Measurements from ENCODE around the gene ZNF652.

The ZNF652 gene

GRCh38 chr17:49404906-49405305 is 42.9 kb upstream of the ZNF652 start:
- TF ChIP-seq CTCF (IDR thresholded peaks at IDR 0.05; ENCODE audit: unreplicated experiment in 3 of 3), result no peak
- H3K9me3 Mint-ChIP-seq, result no peaks in the 10 kb centered on the region

GRCh38 chr17:49404361-49404760 is 42.3 kb upstream of the ZNF652 start:
- TF ChIP-seq CTCF (IDR thresholded peaks at IDR 0.05; ENCODE audit: unreplicated experiment in 3 of 3), result no peak
- H3K27me3 Mint-ChIP-seq (ENCODE audit: low read depth), result no peaks in the 10 kb centered on the region
- H3K4me1 Mint-ChIP-seq, result peaks cover 65% of the 10 kb centered on the region
- H3K27ac Mint-ChIP-seq, result peak overlapping the region in 1 of 3 experiments; percentile 66
- H3K4me3 Mint-ChIP-seq, result no peak overlapping the region
- H3K9me3 Mint-ChIP-seq, result no peaks in the 10 kb centered on the region
- peaks cover 59% of the 10 kb centered on the region for H3K36me3 Mint-ChIP-seq (ENCODE audit: low read depth)

More at GRCh38 chr17:49404906-49405305, 42.9 kb upstream of the ZNF652 start:
- Mint-ChIP-seq H3K27me3 (ENCODE audit: low read depth) (no peaks in the 10 kb centered on the region), H3K4me1 (peaks cover 61% of the 10 kb centered on the region), H3K4me3 (no peak overlapping the region), H3K27ac (peak overlapping the region in 1 of 3 experiments; percentile 60), H3K36me3 (ENCODE audit: low read depth) (peaks cover 59% of the 10 kb centered on the region)

- no peak for TF ChIP-seq CTCF (IDR thresholded peaks at IDR 0.05; ENCODE audit: unreplicated experiment in 3 of 3)
- no peaks in the 10 kb centered on the region for H3K27me3 Mint-ChIP-seq (ENCODE audit: low read depth)
- H3K9me3 Mint-ChIP-seq, result no peaks in the 10 kb centered on the region
- H3K36me3 Mint-ChIP-seq (ENCODE audit: low read depth), result peaks cover 52% of the 10 kb centered on the region
- peaks cover 65% of the 10 kb centered on the region for H3K4me1 Mint-ChIP-seq
- peak overlapping the region in 2 of 3 experiments; percentile 32 to 66 for H3K27ac Mint-ChIP-seq
- H3K4me3 Mint-ChIP-seq, result no peak overlapping the region
Measured at GRCh38 chr17:49403514-49404289, 41.7 kb upstream of the ZNF652 start.

GRCh38 chr17:49402706-49403105 is 40.7 kb upstream of the ZNF652 start:
- H3K4me3 Mint-ChIP-seq, result no peak overlapping the region
- H3K9me3 Mint-ChIP-seq, result no peaks in the 10 kb centered on the region
- TF ChIP-seq CTCF (IDR thresholded peaks at IDR 0.05; ENCODE audit: unreplicated experiment in 3 of 3), result no peak
- H3K27me3 Mint-ChIP-seq (ENCODE audit: low read depth), result peaks cover 5% of the 10 kb centered on the region
- peak overlapping the region; percentile 66 to 71 (median 69) for H3K27ac Mint-ChIP-seq
- H3K4me1 Mint-ChIP-seq, result peaks cover 55% of the 10 kb centered on the region
- H3K36me3 Mint-ChIP-seq (ENCODE audit: low read depth), result peaks cover 43% of the 10 kb centered on the region

GRCh38 chr17:49401971-49402611 is 40.0 kb upstream of the ZNF652 start:
- no peaks in the 10 kb centered on the region for H3K9me3 Mint-ChIP-seq
- H3K36me3 Mint-ChIP-seq (ENCODE audit: low read depth), result peaks cover 40% of the 10 kb centered on the region
- peaks cover 10% of the 10 kb centered on the region for H3K27me3 Mint-ChIP-seq (ENCODE audit: low read depth)
- H3K4me1 Mint-ChIP-seq, result peaks cover 52% of the 10 kb centered on the region
- no peak for TF ChIP-seq CTCF (IDR thresholded peaks at IDR 0.05; ENCODE audit: unreplicated experiment in 3 of 3)
- H3K27ac Mint-ChIP-seq, result peak overlapping the region; percentile 66 to 71 (median 68)
- H3K4me3 Mint-ChIP-seq, result no peak overlapping the region
